NCI-H82 treated with DMSO at 0.1 percent for 48 hours (cell line): ENCODE results near the gene RXFP2.

ENCODE experiments used
- DNase-seq: peaks from one replicate; lab custom pipeline; 2025; ENCODE audit not compliant: unreplicated experiment; lab: John Stamatoyannopoulos, UW

Gene RXFP2

GRCh38 chr13:31765138-31765785, 25.9 kb downstream of the RXFP2 start:
- DNase-seq: no peak

GRCh38 chr13:31767175-31767900, 28.0 kb downstream of the RXFP2 start:
- no peak for DNase-seq

GRCh38 chr13:31768351-31768750, 29.0 kb downstream of the RXFP2 start:
- no peak for DNase-seq

GRCh38 chr13:31769575-31769974, 30.2 kb downstream of the RXFP2 start:
- DNase-seq: no peak

GRCh38 chr13:31772231-31772630, 32.9 kb downstream of the RXFP2 start:
- DNase-seq: no peak

- no peak for DNase-seq
Observed at GRCh38 chr13:31773538-31773937, 34.2 kb downstream of the RXFP2 start.

GRCh38 chr13:31774186-31774750, 34.9 kb downstream of the RXFP2 start:
- no peak for DNase-seq

GRCh38 chr13:31775148-31775547, 35.8 kb downstream of the RXFP2 start:
- no peak for DNase-seq

GRCh38 chr13:31775686-31776085, 36.4 kb downstream of the RXFP2 start:
- no peak for DNase-seq

- no peak for DNase-seq
Observed at GRCh38 chr13:31781064-31781463, 41.7 kb downstream of the RXFP2 start.

GRCh38 chr13:31786011-31786410, 46.7 kb downstream of the RXFP2 start:
- DNase-seq: no peak

GRCh38 chr13:31790992-31791391, 51.7 kb downstream of the RXFP2 start:
- DNase-seq: no peak

GRCh38 chr13:31793246-31793645, 53.9 kb downstream of the RXFP2 start:
- no peak for DNase-seq

- no peak for DNase-seq
Observed at GRCh38 chr13:31794452-31794851, 55.1 kb downstream of the RXFP2 start.

- peak; percentile 20 for DNase-seq
Observed at GRCh38 chr13:31797154-31797775, 57.9 kb downstream of the RXFP2 start.

GRCh38 chr13:31798189-31798588, 58.9 kb downstream of the RXFP2 start:
- DNase-seq: no peak

GRCh38 chr13:31801088-31801487, 61.8 kb downstream of the RXFP2 start:
- no peak for DNase-seq

GRCh38 chr13:31803311-31803710, 64.0 kb downstream of the RXFP2 start:
- DNase-seq: no peak

GRCh38 chr13:31805841-31806240, 66.5 kb downstream of the RXFP2 start:
- no peak for DNase-seq

GRCh38 chr13:31807090-31807541, 67.8 kb downstream of the RXFP2 start:
- no peak for DNase-seq

GRCh38 chr13:31814536-31814935, 75.2 kb downstream of the RXFP2 start:
- no peak for DNase-seq
